Fibroblast of pulmonary artery (primary cell): Measurements from ENCODE around the gene CELSR2.
"Not testable (repeated sequence)": the region's sequence is repeated elsewhere in the genome, so short reads cannot be mapped to it uniquely, and the experiment has no call there.

Source experiments
- DNase-seq: peaks from one replicate; pipeline ENCODE4 v3.0.0-alpha.2; 2010; ENCODE audit warnings: low read depth
- H3K4me3 ChIP-seq: replicated peaks from 2 replicates; pipeline ENCODE4 v1.5.1; 2011; ENCODE audit warnings: low read depth, mild to moderate bottlenecking, control low read depth, low read length, moderate library complexity
- TF ChIP-seq, protein P1 (sequence below): IDR thresholded peaks from 2 replicates; pipeline ENCODE4 v1.5.1; 2011; ENCODE audit warnings: mild to moderate bottlenecking, control low read depth, low read length, inconsistent platforms; ENCODE audit errors: missing control alignments

CELSR2 gene

DNA sequence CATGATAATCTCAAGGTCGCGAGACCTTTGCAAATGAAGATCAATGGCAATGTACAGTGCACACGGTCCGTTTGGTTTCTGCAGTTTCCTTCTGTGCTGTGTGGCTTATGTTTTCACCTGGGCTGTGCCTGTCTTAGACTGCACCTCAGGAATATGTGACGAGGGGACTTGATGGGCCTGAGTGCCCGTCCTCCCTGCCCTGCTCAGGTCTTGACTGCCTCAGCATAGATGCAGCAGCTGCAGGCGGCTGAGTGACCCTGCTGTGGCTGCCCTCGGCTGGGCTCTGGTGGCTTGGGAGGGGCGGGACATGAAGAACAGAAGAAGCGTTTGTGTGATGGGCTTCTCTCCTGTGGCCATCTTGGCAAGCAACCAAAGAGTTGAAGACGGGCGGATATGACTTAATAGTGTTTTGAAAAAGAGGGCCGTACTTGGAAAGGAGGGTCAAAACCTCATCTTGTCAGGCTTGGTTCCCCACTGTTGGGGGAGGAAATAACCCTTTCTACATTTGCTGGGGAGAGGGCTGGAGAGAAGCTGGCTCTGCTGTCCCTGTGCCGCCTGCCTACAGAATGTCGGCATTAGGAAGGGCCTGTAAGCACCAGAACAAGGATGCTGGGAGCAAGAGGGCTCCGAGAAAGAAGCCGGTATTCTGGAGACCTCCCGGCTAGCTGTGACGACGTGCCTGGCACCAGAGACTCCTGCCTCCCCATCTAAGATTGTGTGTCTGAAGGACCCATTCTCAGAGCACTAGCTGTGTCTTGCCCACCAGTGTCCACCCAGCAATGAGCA is 50.4 kb downstream of the CELSR2 start:
- TF ChIP-seq, protein P1, sequence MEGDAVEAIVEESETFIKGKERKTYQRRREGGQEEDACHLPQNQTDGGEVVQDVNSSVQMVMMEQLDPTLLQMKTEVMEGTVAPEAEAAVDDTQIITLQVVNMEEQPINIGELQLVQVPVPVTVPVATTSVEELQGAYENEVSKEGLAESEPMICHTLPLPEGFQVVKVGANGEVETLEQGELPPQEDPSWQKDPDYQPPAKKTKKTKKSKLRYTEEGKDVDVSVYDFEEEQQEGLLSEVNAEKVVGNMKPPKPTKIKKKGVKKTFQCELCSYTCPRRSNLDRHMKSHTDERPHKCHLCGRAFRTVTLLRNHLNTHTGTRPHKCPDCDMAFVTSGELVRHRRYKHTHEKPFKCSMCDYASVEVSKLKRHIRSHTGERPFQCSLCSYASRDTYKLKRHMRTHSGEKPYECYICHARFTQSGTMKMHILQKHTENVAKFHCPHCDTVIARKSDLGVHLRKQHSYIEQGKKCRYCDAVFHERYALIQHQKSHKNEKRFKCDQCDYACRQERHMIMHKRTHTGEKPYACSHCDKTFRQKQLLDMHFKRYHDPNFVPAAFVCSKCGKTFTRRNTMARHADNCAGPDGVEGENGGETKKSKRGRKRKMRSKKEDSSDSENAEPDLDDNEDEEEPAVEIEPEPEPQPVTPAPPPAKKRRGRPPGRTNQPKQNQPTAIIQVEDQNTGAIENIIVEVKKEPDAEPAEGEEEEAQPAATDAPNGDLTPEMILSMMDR = no peak
- H3K4me3 ChIP-seq = no peak overlapping the region
- DNase-seq = peak; percentile 86

DNA sequence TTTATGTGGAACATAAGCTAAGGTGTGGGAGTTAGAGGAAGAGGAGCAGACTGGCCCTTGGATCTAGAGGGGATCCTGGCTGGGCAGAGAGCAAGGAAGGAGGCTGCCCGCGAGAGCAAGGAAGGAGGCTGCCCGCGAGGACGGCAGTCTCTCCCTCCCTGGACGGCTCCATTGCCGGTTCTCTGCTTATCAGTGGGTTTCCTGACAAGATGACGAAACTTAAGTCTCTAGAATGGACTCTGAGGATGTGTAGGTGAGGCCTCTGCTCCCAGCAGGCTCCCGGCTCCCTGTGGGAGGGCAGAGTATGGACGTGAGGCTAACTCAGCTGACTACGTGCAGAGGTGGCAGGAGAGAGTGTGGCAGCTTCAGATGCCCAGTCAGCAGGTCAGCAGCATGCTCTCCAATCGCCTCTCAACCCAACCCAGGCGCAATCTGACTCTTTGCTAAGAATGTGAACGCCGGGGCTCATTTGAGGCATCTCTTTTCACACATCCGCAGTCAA is 51.4 kb downstream of the CELSR2 start:
- TF ChIP-seq, protein P1 = no peak
- H3K4me3 ChIP-seq = no peak overlapping the region
- DNase-seq = peak; percentile 36

DNA sequence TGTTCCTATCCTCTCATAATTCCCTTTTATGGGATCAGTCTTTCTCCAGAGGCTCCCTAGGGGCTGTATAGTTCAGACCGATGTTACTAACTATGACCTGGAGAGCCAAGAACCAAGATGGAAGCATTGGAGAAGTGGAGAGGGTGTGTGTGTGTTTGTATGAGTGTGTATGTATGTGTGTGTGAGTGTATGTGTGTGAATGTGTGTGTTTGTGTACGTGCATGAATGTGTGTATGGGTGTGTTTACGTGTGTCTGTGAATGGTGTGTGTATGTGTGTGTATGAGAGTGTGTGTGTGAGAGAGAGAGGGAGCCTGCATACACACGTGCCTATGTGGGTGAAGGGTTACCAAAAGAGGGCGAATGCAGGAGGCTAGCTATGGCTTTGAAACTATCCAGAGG is 52.5 kb downstream of the CELSR2 start:
- no peak for DNase-seq
- TF ChIP-seq, protein P1 = no peak

DNA sequence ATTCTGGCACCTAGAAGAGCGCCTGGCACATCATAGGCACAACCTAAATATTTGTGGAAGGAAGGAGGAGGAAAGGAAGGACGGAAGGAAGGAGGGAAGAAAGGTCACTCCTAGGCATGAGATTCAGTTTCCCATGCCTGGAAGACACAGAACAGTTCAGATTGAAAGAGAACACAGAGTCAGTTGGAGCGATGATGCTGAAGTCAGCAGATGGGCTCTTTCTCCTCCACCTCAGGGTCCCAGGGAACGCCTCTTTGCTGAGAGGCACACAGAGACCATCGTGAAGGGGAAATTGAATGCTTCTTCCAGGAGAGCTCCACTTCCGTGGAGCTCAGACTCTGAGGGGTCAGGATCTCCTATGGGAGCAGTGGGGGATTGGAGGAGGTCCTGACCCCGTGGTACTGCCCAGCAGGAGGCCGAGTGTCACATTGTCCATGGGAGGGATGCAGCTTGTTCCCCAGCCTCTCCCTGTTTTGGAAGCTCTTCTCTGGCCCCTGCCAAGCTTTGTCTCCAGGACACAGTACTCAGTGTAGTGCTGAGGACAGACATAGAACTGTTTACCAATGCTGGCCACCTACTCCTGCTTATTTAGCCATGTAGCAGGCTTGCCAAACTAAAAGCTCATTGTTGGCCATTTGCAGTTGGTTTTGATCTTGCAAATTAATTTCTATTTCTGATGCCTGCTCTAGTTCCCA is 55.0 kb downstream of the CELSR2 start:
- no peak for DNase-seq
- TF ChIP-seq, protein P1 = no peak
- H3K4me3 ChIP-seq = no peak overlapping the region

More for the DNA sequence above, 52.5 kb downstream of the CELSR2 start:
- no peak overlapping the region for H3K4me3 ChIP-seq

DNA sequence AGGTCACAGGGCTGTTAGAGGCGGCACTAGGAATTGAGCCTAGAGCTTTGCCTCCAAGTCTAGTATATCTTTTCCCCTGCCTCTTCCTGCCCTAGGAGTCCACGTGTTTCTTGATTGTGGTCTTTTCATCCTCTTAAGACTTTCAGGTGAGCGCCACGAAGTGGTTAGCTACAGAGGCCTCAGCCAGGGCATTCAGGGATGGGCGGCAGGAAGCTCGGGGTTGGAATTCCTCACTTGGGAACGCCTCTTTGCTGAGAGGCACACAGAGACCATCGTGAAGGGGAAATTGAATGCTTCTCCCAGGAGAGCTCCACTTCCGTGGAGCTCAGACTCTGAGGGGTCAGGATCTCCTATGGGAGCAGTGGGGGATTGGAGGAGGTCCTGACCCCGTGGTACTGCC is 56.7 kb downstream of the CELSR2 start:
- DNase-seq, H3K4me3 ChIP-seq: not testable (repeated sequence)

DNA sequence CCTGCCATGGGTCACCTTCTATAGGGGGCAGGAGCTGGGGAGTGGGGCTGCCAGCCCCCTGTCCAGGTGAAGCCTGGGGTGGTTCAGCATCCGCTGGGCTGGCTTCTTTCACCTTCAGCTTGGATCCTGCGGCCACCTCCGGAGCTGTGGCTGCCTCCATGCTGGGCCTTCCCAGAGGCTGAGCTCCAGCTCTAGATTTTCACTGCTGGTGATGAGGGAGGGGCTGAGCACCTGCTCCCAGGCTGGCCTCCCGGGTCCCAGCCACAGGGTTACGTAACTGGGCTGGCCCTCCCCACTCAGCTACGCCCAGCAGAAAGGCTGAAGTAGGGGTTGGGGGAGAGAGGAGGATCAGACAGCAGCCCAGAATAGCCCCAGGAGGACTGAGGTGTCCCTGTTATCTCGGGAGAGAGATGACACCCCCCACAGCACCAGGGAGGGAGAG is 57.5 kb downstream of the CELSR2 start, which contains the start of gene MYBPHL:
Gene MYBPHL (minus strand): TSS at position 180 of the 442 bp plus-strand sequence. CDS start 20 bp downstream, at position 160.
- no peak within 1 kb of the TSS for H3K4me3 ChIP-seq
- DNase-seq = no peak

More for the DNA sequence above, 57.5 kb downstream of the CELSR2 start, which contains the start of gene MYBPHL:
- TF ChIP-seq, protein P1 = no peak
